Neural cell (in vitro differentiated cells): Measurements from ENCODE around the gene ZNF70. TPM values are rescaled to one million over a fixed set of nuclear protein-coding genes. Genes with fewer than 3 reads are reported as not detected.

ENCODE experiments used
- H2AFZ ChIP-seq: fragments of 200-600, 300-800 bp; sonication (generic), shearing (Covaris generic); 2 replicates; pipeline ENCODE4 v1.6.0; 2014; ENCODE audit warnings: low read depth, mild to moderate bottlenecking, antibody characterized with exemption, low read length, moderate library complexity
- H3F3A ChIP-seq: fragments of 200-600 bp; shearing (Covaris generic); 2 replicates; pipeline ENCODE4 v1.6.1; 2016; ENCODE audit warnings: mild to moderate bottlenecking, moderate library complexity, mixed read lengths, antibody characterized with exemption, low read length; ENCODE audit not compliant: insufficient read depth, poor library complexity, severe bottlenecking
- H3K27ac ChIP-seq: fragments of 200-600, 300-800 bp; sonication (generic), shearing (Covaris generic); 2 replicates; pipeline ENCODE4 v1.5.1; 2014; ENCODE audit warnings: mild to moderate bottlenecking, low read length, moderate library complexity
- H3K27me3 ChIP-seq: fragments of 300-800, 200-600 bp; sonication (generic), shearing (Covaris generic); 2 replicates; pipeline ENCODE4 v1.6.0; 2014; ENCODE audit warnings: mild to moderate bottlenecking, low read depth, low read length, moderate library complexity; ENCODE audit not compliant: insufficient read depth
- H3K36me3 ChIP-seq: fragments of 300-800, 200-600 bp; sonication (generic), shearing (Covaris generic); 2 replicates; pipeline ENCODE4 v1.5.1; 2014; ENCODE audit warnings: mild to moderate bottlenecking, antibody characterized with exemption, low read length, moderate library complexity; ENCODE audit not compliant: insufficient read depth
- H3K4me2 ChIP-seq: fragments of 300-800, 200-600 bp; sonication (generic), shearing (Covaris generic); 2 replicates; pipeline ENCODE4 v1.6.0; 2014; ENCODE audit warnings: mild to moderate bottlenecking, low read length
- H3K4me3 ChIP-seq: fragments of 300-800, 200-600 bp; sonication (generic), shearing (Covaris generic); 2 replicates; pipeline ENCODE4 v1.5.1; 2014; ENCODE audit warnings: mild to moderate bottlenecking, low read length, moderate library complexity
- H3K79me2 ChIP-seq: fragments of 200-600 bp; shearing (Covaris generic); replicated peaks from 2 replicates; pipeline ENCODE4 v1.6.0; 2014; ENCODE audit warnings: mild to moderate bottlenecking, low read length, moderate library complexity; ENCODE audit not compliant: insufficient read depth
- H3K9ac ChIP-seq: fragments of 300-800, 200-600 bp; sonication (generic), shearing (Covaris generic); 2 replicates; pipeline ENCODE4 v1.6.1; 2016; ENCODE audit warnings: mild to moderate bottlenecking, low read length, mixed read lengths
- H3K9me2 ChIP-seq: fragments of 200-600 bp; shearing (Covaris generic); 2 replicates; pipeline ENCODE4 v1.6.1; 2016; ENCODE audit warnings: mild to moderate bottlenecking, low read length, mixed read lengths; ENCODE audit not compliant: insufficient read depth
- H3K9me3 ChIP-seq: fragments of 200-600, 300-800 bp; sonication (generic), shearing (Covaris generic); 2 replicates; pipeline ENCODE4 v1.6.1; 2016; ENCODE audit warnings: mild to moderate bottlenecking, mixed run types, low read length, moderate library complexity, mixed read lengths
- H4K20me1 ChIP-seq: fragments of 200-600 bp; shearing (Covaris generic); 2 replicates; pipeline ENCODE4 v1.6.1; 2016; ENCODE audit warnings: mild to moderate bottlenecking, mixed run types; ENCODE audit not compliant: insufficient read depth
- CTCF ChIP-seq: fragments of 450-650 bp; IDR thresholded peaks from 2 replicates; pipeline ENCODE4 v1.5.1; 2014; ENCODE audit warnings: antibody characterized with exemption, mild to moderate bottlenecking, moderate library complexity; ENCODE audit not compliant: poor library complexity, severe bottlenecking
- EP300 ChIP-seq: fragments of 450-650 bp; conservative IDR thresholded peaks from 2 replicates; pipeline ENCODE4 v1.6.1; 2014; ENCODE audit warnings: antibody characterized with exemption, mild to moderate bottlenecking, moderate library complexity; ENCODE audit not compliant: poor library complexity, severe bottlenecking
- EZH2 ChIP-seq: fragments of 200-600, 300-800 bp; shearing (Covaris generic), sonication (generic); IDR thresholded peaks from 2 replicates; pipeline ENCODE4 v1.6.1; 2014; ENCODE audit warnings: antibody characterized with exemption, low read length, borderline replicate concordance, mild to moderate bottlenecking; ENCODE audit not compliant: insufficient read depth, poor library complexity, severe bottlenecking
- MXI1 ChIP-seq: fragments of 450-650 bp; conservative IDR thresholded peaks from 2 replicates; pipeline ENCODE4 v1.6.1; 2014; ENCODE audit warnings: antibody characterized with exemption, mild to moderate bottlenecking; ENCODE audit not compliant: poor library complexity, severe bottlenecking
- POLR2AphosphoS5 ChIP-seq: IDR thresholded peaks from 2 replicates; pipeline ENCODE4 v1.6.1; 2012
- RAD21 ChIP-seq: fragments of 450-650 bp; conservative IDR thresholded peaks from 2 replicates; pipeline ENCODE4 v1.6.1; 2014; ENCODE audit warnings: antibody characterized with exemption, mild to moderate bottlenecking, moderate library complexity
- SMC3 ChIP-seq: fragments of 450-650 bp; conservative IDR thresholded peaks from 2 replicates; pipeline ENCODE4 v1.6.1; 2014; ENCODE audit warnings: antibody characterized with exemption, mild to moderate bottlenecking, moderate library complexity; ENCODE audit not compliant: poor library complexity
- TAF1 ChIP-seq: IDR thresholded peaks from 2 replicates; pipeline ENCODE4 v1.6.1; 2012; ENCODE audit warnings: low read depth
- polyA plus RNA-seq: library from polyadenylated mRNA; depleted of rRNA; stranded (reverse); fragments of >200 nt; gene quantifications from 2 replicates; pipeline ENCODE4 v1.2.3, GENCODE V29; 2014
- TF ChIP-seq, protein P1 (sequence below): IDR thresholded peaks from 2 replicates; pipeline ENCODE4 v1.6.1; 2012; ENCODE audit warnings: borderline replicate concordance

The ZNF70 gene
- polyA plus RNA-seq, 1 donor from 2014 or later = 1.3 TPM

- TF ChIP-seq POLR2AphosphoS5 (no peak), EP300 (no peak), SMC3 (no peak), TAF1 (no peak), MXI1 (no peak), EZH2 (no peak), CTCF (no peak), RAD21 (no peak)
- TF ChIP-seq, protein P1, sequence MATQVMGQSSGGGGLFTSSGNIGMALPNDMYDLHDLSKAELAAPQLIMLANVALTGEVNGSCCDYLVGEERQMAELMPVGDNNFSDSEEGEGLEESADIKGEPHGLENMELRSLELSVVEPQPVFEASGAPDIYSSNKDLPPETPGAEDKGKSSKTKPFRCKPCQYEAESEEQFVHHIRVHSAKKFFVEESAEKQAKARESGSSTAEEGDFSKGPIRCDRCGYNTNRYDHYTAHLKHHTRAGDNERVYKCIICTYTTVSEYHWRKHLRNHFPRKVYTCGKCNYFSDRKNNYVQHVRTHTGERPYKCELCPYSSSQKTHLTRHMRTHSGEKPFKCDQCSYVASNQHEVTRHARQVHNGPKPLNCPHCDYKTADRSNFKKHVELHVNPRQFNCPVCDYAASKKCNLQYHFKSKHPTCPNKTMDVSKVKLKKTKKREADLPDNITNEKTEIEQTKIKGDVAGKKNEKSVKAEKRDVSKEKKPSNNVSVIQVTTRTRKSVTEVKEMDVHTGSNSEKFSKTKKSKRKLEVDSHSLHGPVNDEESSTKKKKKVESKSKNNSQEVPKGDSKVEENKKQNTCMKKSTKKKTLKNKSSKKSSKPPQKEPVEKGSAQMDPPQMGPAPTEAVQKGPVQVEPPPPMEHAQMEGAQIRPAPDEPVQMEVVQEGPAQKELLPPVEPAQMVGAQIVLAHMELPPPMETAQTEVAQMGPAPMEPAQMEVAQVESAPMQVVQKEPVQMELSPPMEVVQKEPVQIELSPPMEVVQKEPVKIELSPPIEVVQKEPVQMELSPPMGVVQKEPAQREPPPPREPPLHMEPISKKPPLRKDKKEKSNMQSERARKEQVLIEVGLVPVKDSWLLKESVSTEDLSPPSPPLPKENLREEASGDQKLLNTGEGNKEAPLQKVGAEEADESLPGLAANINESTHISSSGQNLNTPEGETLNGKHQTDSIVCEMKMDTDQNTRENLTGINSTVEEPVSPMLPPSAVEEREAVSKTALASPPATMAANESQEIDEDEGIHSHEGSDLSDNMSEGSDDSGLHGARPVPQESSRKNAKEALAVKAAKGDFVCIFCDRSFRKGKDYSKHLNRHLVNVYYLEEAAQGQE = no peak
- no peaks in the 10 kb centered on the region for H4K20me1 ChIP-seq
- peak overlapping the region; percentile 88 for H3K4me3 ChIP-seq
- peaks cover 6% of the 10 kb centered on the region for H3K79me2 ChIP-seq
- H2AFZ ChIP-seq = no peak overlapping the region
- no peaks in the 10 kb centered on the region for H3K9me3 ChIP-seq
- H3K36me3 ChIP-seq = no peaks in the 10 kb centered on the region
- H3K4me2 ChIP-seq = peak overlapping the region; percentile 87
- no peaks in the 10 kb centered on the region for H3K27me3 ChIP-seq
- H3K9ac ChIP-seq = peak overlapping the region; percentile 90
- H3F3A ChIP-seq = no peaks in the 10 kb centered on the region
- no peak overlapping the region for H3K27ac ChIP-seq
- H3K9me2 ChIP-seq = no peaks in the 10 kb centered on the region
Observed at GRCh38 chr22:23749841-23750301, 1.0 kb downstream of the ZNF70 start.

- H3F3A ChIP-seq = no peaks in the 10 kb centered on the region
- peaks cover 6% of the 10 kb centered on the region for H3K79me2 ChIP-seq
- H3K4me3 ChIP-seq = no peak overlapping the region
- H2AFZ ChIP-seq = no peak overlapping the region
- TF ChIP-seq EZH2 (no peak), CTCF (no peak), POLR2AphosphoS5 (no peak), RAD21 (no peak), SMC3 (no peak), MXI1 (no peak), TAF1 (no peak), EP300 (no peak)
- TF ChIP-seq, protein P1 = no peak
- no peaks in the 10 kb centered on the region for H3K36me3 ChIP-seq
- H3K27me3 ChIP-seq = no peaks in the 10 kb centered on the region
- no peaks in the 10 kb centered on the region for H3K9me2 ChIP-seq
- H3K27ac ChIP-seq = no peak overlapping the region
- no peaks in the 10 kb centered on the region for H4K20me1 ChIP-seq
- no peak overlapping the region for H3K9ac ChIP-seq
- no peaks in the 10 kb centered on the region for H3K9me3 ChIP-seq
- H3K4me2 ChIP-seq = no peak overlapping the region
Observed at GRCh38 chr22:23745791-23746190, 5.1 kb downstream of the ZNF70 start.
